A549 treated with DMSO at 1 μM for 4 hours (cell line): ENCODE results near the gene NUTF2. TPM values are rescaled to one million over a fixed set of nuclear protein-coding genes. Genes with fewer than 3 reads are reported as not detected.

Experiments
- total RNA-seq: library from RNA; stranded (reverse); fragments of 200-300 nt; extraction: Qiagen RNA extraction; gene quantifications from 5 replicates; pipeline ENCODE4 v1.2.3, GENCODE V29; 2022; ENCODE audit warnings: low read depth

Gene NUTF2
- total RNA-seq: 229 to 266 TPM (median 237 TPM) in 5 replicates

GRCh38 chr16:67846320-67847063 is at the start of gene NUTF2:
Gene NUTF2 (plus strand): TSS chr16:67846933. CDS start chr16:67865131, 18,198 bp downstream.

GRCh38 chr16:67806428-67807147 is 40.1 kb upstream of the NUTF2 start, which contains the start of the genes RANBP10 and TSNAXIP1:
Gene RANBP10 (minus strand): TSS chr16:67806560. CDS start chr16:67806536, 24 bp downstream.
Gene TSNAXIP1 (plus strand): TSS chr16:67806889. CDS start chr16:67807150, 261 bp downstream.

GRCh38 chr16:67841816-67842508 is 4.8 kb upstream of the NUTF2 start, which contains the start of gene THAP11:
Gene THAP11 (plus strand): TSS chr16:67842320. CDS start chr16:67842555, 235 bp downstream.

GRCh38 chr16:67847064-67847861 is 530 bp downstream of the NUTF2 start, which contains the start of gene CENPT:
Gene CENPT (minus strand): TSS chr16:67847693. CDS start chr16:67833859, 13,834 bp downstream.

GRCh38 chr16:67872631-67873434 is 26.1 kb downstream of the NUTF2 start, which contains the start of gene EDC4:
Gene EDC4 (plus strand): TSS chr16:67873052. CDS start chr16:67873262, 210 bp downstream.

GRCh38 chr16:67884684-67885083 is 38.0 kb downstream of the NUTF2 start, which contains the start of gene NRN1L:
Gene NRN1L (plus strand): TSS chr16:67884885. CDS start chr16:67884904, 19 bp downstream.

GRCh38 chr16:67892899-67893742 is 46.4 kb downstream of the NUTF2 start, which contains the start of gene PSKH1:
Gene PSKH1 (plus strand): TSS chr16:67893254. CDS start chr16:67908750, 15,496 bp downstream.

Other genes with a start within 250 kb of the NUTF2 start
- 0.49 to 1.8 TPM (median 1.2 TPM) in 5 replicates for gene CARMIL2, start 201.8 kb upstream of the NUTF2 start, total RNA-seq
- 24.1 to 37.2 TPM (median 32.7 TPM) in 5 replicates for gene ACD, start 186.7 kb upstream of the NUTF2 start, total RNA-seq
- 1.2 to 2.1 TPM (median 1.8 TPM) in 5 replicates for gene PARD6A, start 186.0 kb upstream of the NUTF2 start, total RNA-seq
- 8.0 to 11.8 TPM (median 10.9 TPM) in 5 replicates for gene ENKD1, start 180.2 kb upstream of the NUTF2 start, total RNA-seq
- 0.06 to 0.17 TPM in 2 of 5 replicates, not detected in the others for gene C16orf86, start 180.1 kb upstream of the NUTF2 start, total RNA-seq
- gene GFOD2, start 127.6 kb upstream of the NUTF2 start, total RNA-seq: 16.1 to 17.8 TPM (median 17.5 TPM) in 5 replicates
- 8.5 to 11.0 TPM (median 9.6 TPM) in 5 replicates for gene RANBP10, start 40.4 kb upstream of the NUTF2 start, total RNA-seq
- 0.32 to 0.56 TPM (median 0.47 TPM) in 5 replicates for gene TSNAXIP1, start 40.0 kb upstream of the NUTF2 start, total RNA-seq
- 25.6 to 42.9 TPM (median 41.3 TPM) in 5 replicates for gene THAP11, start 4.6 kb upstream of the NUTF2 start, total RNA-seq
- gene CENPT, start 760 bp downstream of the NUTF2 start, total RNA-seq: 27.0 to 30.7 TPM (median 29.1 TPM) in 5 replicates
- 45.9 to 72.1 TPM (median 66.4 TPM) in 5 replicates for gene EDC4, start 26.1 kb downstream of the NUTF2 start, total RNA-seq
- 0.22 to 0.29 TPM in 2 of 5 replicates, not detected in the others for gene NRN1L, start 38.0 kb downstream of the NUTF2 start, total RNA-seq
- gene PSKH1, start 46.3 kb downstream of the NUTF2 start, total RNA-seq: 12.7 to 20.2 TPM (median 14.9 TPM) in 5 replicates
- gene CTRL, start 84.9 kb downstream of the NUTF2 start, total RNA-seq: 1.5 to 2.2 TPM (median 2.0 TPM) in 5 replicates
- 45.3 to 56.5 TPM (median 47.3 TPM) in 5 replicates for gene PSMB10, start 89.9 kb downstream of the NUTF2 start, total RNA-seq
- gene LCAT, start 97.2 kb downstream of the NUTF2 start, total RNA-seq: 6.7 to 11.9 TPM (median 10.9 TPM) in 5 replicates
- gene SLC12A4, start 121.7 kb downstream of the NUTF2 start, total RNA-seq: 25.2 to 32.7 TPM (median 29.1 TPM) in 5 replicates
- not detected in 5 replicates for gene DPEP3, start 133.6 kb downstream of the NUTF2 start, total RNA-seq
- gene DPEP2, start 152.6 kb downstream of the NUTF2 start, total RNA-seq: not detected in 5 replicates
- not detected in 5 replicates for gene DPEP2NB, start 169.0 kb downstream of the NUTF2 start, total RNA-seq
- gene DDX28, start 176.3 kb downstream of the NUTF2 start, total RNA-seq: 19.6 to 20.7 TPM (median 20.1 TPM) in 5 replicates
- 16.1 to 19.0 TPM (median 18.4 TPM) in 5 replicates for gene DUS2, start 176.4 kb downstream of the NUTF2 start, total RNA-seq
- gene NFATC3, start 238.4 kb downstream of the NUTF2 start, total RNA-seq: 14.7 to 19.0 TPM (median 18.8 TPM) in 5 replicates